Measurements from ENCODE around the gene MACROD2.

MACROD2 gene

GRCh38 chr20:15205028-15205427 lies 1209.7 kb downstream of the MACROD2 start:
- DNase-seq: no peak

- DNase-seq: no peak
Measured at GRCh38 chr20:15205719-15206118, 1210.4 kb downstream of the MACROD2 start.

- no peak for DNase-seq
Measured at GRCh38 chr20:15209537-15209936, 1214.2 kb downstream of the MACROD2 start.

GRCh38 chr20:15214051-15214450 lies 1218.7 kb downstream of the MACROD2 start:
- no peak for DNase-seq

- no peak for DNase-seq
Measured at GRCh38 chr20:15220009-15220656, 1224.8 kb downstream of the MACROD2 start.

- DNase-seq: no peak
Measured at GRCh38 chr20:15220778-15221565, 1225.7 kb downstream of the MACROD2 start.

GRCh38 chr20:15222502-15223330 lies 1227.4 kb downstream of the MACROD2 start:
- DNase-seq: no peak

GRCh38 chr20:15224199-15224598 lies 1228.9 kb downstream of the MACROD2 start:
- no peak for DNase-seq

GRCh38 chr20:15227102-15227501 lies 1231.8 kb downstream of the MACROD2 start:
- DNase-seq: no peak

GRCh38 chr20:15232243-15232642 lies 1236.9 kb downstream of the MACROD2 start:
- no peak for DNase-seq

- DNase-seq: no peak
Measured at GRCh38 chr20:15235471-15236198, 1240.3 kb downstream of the MACROD2 start.

- DNase-seq: peak; percentile 66
Measured at GRCh38 chr20:15236812-15237211, 1241.5 kb downstream of the MACROD2 start.

- DNase-seq: no peak
Measured at GRCh38 chr20:15239542-15240206, 1244.4 kb downstream of the MACROD2 start.

GRCh38 chr20:15240801-15241200 lies 1245.5 kb downstream of the MACROD2 start:
- DNase-seq: no peak

GRCh38 chr20:15241681-15242080 lies 1246.4 kb downstream of the MACROD2 start:
- DNase-seq: no peak

- DNase-seq: no peak
Measured at GRCh38 chr20:15242773-15243172, 1247.5 kb downstream of the MACROD2 start.

GRCh38 chr20:15245896-15246295 lies 1250.6 kb downstream of the MACROD2 start:
- no peak for DNase-seq

GRCh38 chr20:15248618-15249395 lies 1253.5 kb downstream of the MACROD2 start:
- DNase-seq: no peak

- DNase-seq: no peak
Measured at GRCh38 chr20:15251171-15251570, 1255.9 kb downstream of the MACROD2 start.

GRCh38 chr20:15252304-15252703 lies 1257.0 kb downstream of the MACROD2 start:
- peak; percentile 27 for DNase-seq

GRCh38 chr20:15253431-15253830 lies 1258.1 kb downstream of the MACROD2 start:
- no peak for DNase-seq

Measured in NCI-H82 (cell line).